C1 segment of cervical spinal cord (tissue), 14 donors: Measurements from ENCODE around the gene EXD3.
"Not testable (repeated sequence)": the region's sequence is repeated elsewhere in the genome, so short reads cannot be mapped to it uniquely, and the experiment has no call there.

ENCODE experiments used
- DNase-seq, 14 donors: peaks; one replicate each; lab custom pipeline; 2025; lab: John Stamatoyannopoulos, UW

EXD3 gene

DNA sequence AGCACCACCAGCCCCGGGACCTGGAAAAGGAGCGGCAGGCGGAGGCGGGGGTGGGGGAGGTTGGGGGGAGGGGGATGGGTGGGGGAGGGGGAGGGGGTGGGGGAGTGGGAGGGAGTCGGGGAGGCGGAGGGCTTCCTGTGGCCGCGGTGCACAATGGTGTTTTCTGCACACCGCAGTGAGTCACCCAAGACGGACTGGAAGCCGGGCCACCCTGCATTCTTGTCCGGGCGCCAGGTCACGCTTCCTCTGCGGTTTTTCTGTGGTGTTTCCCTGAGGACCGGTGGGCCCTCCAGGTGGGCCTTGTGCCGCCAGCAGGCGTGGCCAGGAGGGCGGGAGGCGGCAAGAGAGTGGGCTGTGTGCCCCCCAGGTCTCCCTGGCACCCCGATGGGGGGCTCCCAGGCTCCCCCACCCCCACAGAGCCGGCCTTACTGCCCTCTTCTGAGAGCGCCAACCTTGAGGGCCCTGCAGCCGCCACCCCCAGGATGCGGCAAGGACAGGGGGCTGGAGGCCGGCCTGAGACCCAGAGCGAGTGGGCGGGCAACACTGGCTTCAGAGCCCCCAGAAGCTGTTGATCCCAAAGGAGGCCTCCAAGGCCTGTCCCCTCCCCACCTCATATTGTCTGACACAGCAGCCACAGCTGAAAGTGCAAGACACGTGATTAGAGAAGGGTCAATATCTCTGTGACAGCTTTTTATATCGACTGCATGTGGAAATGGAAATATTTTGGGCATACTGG is 11.1 kb downstream of the EXD3 start:
- peak in 2 of 14 donors; percentile 4 to 29 for DNase-seq

DNA sequence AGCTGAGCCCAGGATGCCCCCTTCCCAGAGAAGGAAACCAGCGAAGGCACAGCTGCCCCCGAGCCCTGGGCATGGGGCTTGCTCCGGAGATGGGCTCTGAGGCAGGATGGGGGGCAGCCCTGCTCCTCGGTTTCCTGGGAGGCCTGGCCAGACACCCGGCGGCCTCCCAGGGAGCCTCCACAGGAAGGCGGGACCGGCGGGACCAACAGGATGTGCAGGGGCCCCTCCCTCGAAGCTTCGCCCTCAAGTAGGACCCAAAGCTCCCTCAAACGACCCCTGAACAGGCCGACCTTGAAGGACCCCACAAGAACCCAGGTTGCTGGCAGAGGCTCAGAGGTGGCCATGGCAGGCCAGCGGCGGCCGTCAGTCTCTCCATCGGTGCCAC is 11.7 kb downstream of the EXD3 start:
- DNase-seq, result no peak

DNA sequence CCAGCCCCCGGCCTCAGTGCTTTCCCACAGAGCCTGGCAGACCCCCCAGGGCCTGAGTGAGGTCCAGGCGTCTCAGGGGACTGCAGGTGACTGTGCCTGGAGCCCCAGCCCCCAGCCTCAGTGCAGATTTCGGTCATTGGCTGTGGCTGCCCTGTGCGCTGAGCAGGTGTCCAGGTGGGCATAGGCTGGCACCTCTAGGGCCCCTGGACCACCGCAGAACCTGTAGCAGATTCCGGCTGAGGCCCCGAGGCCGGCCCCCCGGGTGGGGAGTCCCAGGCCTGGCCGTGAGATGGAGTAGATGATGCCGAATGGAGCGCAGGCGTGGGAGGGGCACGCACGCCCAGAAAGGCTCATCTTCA is 12.1 kb downstream of the EXD3 start:
- no peak for DNase-seq

DNA sequence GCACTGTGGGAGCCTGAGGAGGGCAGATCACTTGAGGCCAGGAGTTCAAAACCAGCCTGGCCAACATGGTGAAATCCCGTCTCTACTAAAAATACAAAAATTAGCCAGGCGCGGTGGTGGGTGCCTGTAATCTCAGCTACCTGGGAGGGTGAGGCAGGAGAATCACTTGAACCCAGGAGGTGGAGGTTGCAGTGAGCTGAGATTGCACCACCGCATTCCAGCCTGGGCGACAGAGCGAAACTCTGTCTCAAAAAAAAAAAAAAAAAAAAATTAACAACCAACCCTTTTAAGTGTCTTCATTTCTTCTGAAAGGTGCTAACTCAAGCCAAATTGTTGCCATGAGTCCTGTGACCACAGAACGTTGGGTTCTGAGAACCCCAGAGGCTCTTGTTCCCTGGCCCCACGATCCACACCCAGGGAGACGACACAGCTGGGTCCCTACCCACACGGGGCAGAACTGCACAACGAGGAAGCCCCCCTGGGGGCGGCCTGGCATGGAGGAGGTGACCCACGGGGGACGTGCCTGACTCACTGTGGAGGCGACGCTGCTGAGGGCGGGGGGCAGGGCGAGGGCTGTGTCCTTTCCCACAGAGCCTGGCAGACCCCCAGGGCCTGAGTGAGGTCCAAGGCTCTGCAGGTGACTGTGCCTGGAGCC is 12.6 kb downstream of the EXD3 start:
- DNase-seq, result not testable (repeated sequence)

DNA sequence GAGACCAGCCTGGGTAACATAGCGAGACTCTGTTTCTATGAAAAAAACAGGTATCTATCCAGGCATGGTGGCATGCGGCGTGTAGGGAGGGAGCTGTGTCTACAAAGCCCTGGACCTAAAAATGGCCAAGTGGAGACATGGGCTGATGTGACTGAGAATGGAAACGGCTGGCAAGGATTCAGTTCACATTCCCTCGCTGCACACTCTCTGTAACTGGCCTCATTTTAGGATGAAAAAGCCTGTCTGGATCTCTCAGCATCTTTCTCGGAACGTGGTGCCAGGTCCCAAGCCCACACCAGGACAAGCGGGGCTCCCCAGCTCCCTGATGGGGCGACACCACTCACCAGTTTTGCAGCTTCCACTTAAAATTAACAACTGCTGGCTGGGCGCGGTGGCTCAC is 13.4 kb downstream of the EXD3 start:
- no peak for DNase-seq

DNA sequence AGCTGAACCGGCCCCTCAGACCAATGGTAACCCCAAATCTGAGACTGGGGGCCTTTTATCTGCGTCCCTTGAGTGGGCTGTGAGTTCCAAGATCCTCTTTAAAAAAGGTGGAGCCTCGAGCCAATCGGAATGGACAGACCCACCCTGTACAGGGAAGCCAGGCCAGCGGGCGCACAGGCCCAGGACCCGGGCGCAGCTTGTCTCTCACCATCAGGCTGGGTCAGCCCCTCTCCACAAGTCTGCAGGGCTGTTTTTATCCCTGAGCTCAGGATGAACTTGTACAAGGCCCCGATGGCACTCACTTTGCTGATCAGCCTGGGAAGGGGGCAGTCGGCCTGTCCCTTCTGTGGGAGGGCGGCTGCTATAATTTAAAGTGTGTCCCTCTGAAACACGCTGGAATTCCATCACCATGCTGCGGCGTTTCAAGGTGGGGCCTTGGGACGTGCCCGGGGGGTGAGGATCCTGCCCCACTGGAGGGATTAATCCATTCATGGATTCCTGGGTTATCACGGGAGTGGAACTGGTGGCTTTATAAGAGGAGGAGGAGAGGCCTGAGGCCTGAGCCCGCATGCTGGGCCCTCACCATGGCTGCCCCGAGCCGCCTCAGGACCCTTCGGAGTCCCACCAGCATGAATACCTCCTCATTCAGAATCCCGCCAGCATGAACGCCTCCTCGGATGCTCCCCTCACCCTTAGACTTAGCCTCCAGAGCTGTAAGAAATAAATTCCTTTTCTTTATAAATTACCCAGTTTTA is 14.1 kb downstream of the EXD3 start:
- no peak for DNase-seq

DNA sequence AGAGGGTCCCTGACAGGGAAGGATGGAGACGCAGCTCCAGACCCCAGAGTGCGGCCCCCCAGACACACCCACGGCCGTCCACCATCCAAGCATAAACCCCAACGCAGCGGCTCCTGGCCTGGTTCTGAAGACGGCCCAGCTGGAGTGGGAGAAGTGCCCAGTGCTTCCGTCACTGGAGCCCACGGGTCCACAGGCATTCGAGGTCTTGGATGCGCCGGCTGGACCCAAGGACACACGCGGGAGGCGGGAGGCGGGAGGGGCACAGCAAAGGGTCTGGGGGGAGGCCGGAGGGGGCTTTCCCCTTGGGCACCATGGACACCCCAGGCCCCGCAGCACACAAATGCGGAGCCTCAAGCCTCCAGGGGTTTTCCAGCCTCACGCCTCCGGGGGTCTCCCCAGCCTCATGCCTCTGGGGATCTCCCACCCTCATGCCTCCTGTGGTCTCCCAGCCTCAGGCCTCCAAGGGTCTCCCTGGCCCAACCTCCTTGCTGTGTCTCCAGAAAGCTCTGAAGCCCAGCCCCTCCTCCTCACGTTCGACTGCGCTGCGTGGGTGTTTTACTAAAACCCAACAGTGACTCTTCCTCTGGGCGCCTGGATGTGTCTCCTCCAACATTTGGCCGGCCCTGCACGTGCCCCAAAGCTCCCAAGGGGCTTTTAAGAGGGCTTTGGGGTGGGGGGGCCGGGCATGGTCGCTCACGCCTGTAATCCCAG is 15.2 kb downstream of the EXD3 start:
- DNase-seq, result peak in 2 of 14 donors; percentile 13 to 18

DNA sequence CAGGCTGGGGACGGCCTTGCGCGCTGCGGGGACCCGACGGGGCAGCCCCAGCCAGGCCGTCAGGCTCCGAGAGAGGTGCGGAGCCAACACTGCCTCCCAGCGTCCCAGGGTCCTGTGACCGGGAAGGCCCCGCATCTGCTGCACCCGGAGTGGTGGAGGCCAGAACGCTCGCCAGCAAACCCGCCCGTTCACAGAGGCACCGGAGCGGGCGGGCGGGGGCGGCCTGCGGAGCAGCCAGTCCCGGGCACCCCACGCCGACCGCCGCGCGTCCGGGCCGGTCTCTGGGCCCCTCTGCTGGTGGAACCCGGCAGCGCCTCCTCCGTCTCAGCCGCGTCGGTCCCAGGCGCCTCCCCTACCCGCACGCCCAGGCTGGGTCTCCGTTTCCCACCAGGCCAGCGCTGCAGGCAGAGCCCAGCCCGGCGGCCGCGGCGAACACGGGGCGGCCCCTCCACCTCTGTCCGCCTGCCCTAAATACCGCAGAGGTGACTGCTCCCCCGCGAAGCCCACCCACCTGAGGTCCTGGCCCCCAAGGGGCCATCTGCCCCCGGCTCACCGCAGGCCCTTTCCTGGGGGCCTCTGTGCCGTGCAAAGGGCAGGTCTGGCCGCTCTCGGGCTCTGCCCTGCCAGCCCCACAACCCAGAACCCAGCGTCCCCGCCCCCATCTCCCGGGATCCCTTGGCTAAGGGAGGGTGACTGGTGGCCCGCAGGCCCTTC is 15.9 kb downstream of the EXD3 start:
- peak in 8 of 14 donors; percentile 13 to 68 (median 25) for DNase-seq

DNA sequence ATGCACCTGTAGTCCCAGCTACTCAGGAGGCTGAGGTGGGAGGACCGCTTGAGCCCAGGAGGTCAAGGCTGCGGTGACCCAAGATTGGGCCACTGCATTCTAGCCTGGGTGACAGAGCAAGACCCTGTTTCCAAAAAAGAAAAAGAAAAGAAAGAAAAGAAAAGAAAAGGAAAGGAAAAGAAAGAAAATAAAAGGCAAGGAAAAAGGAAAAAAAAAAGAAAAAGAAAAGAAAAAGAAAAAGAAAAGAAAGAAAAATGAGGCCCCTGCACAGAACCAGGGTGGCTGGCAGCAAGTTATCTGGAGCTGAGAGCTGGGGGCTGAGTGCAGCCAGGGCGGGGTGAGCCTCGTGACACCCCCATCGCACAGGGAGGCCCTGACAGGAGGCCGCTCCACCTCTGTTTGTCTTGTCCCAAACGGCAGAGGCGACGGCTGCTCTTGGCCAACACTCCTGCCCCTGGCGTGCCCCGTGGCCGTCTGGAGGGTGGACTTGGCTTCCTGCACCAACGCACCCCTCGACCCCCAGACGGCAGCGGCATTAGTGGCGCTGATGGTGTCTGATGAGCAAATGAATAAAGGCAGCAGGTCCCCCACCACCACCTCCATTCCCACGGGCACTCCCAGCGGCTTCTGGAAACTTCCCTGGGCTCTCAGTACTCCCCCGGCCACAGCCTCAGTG is 16.7 kb downstream of the EXD3 start:
- DNase-seq, result no peak

DNA sequence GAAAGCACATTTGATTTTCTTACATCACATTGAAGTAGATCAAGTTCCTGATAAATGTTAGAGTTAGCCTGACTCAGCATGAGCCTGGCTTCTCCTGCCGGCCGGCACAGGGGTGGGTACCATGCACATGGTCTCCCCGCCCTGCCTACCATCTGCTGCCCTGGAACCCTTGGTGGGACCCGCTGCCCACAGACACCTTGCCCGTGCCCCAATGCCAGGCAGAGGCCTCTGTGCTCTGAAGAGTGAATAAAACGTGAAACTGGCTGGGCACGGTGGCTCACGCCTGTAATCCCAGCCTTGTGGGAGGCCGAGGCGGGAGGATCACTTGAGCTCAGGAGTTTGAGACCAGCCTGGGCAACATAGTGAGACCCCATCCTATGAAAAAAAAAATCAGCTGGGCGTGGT is 17.3 kb downstream of the EXD3 start:
- no peak for DNase-seq

DNA sequence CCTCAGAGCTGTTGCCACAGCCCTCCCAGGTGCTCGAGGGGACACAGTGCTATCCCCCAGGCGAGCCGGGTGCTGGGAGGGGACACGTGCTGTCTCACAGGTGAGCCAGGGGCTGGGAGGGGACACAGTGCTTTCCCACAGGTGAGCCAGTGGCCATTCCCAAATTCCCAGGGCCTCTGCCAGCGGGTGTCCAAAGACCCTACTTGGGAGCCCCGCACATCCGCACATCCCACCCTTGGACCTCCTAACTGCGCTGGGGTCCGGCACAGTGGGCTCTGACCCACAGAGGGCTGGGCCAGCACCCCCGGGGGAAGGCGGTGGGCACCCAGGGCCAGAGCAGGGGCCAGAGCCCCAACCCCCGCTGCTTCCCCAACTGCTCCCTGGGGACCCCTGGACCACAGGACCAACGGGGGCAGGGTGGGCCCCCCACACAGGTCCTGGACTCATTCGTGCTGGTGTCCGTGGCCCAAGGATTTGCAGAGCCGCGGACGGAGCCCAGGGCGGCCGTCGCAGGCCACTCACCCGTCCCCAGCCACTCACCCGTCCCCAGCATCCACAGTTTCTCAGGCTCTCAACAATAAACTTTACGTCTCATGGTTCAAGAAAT is 17.9 kb downstream of the EXD3 start:
- no peak for DNase-seq

DNA sequence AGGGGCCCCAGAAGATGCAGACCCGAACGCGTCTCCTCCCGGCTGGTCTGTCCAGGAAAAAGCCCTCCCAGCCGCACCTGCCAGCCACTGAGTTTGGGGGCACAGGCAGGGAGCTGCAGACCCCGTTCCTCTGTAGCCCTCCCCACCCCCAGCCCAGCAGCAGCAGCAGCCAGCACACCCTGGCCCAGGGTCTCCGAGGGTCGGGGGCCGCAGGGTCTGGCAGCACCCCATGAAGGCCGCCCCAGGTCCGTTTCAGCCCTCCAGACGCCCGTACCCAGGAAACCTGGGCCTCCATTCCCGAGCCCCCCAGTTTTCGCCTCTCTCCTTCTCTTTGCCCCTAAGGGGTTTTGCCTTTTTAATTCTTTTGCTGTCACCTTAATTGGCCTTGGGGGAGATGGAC is 19.7 kb downstream of the EXD3 start:
- DNase-seq, result no peak

DNA sequence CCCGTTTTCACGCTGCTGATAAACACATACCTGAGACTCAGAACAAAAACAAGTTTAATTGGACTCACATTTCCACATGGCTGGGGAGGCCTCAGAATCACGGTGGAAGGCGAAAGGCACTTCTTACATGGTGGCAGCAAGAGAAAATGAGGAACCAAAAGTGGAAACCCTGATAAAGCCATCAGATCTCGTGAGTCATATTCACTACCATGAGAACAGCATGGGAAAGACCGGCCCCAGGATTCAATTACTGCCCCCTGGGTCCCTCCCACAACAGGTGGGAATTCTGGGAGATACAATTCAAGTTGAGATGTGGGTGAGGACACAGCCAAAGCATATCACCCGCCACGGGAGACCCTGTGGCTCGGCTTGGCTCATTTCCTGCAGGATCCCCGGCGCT is 20.2 kb downstream of the EXD3 start:
- DNase-seq, result no peak

DNA sequence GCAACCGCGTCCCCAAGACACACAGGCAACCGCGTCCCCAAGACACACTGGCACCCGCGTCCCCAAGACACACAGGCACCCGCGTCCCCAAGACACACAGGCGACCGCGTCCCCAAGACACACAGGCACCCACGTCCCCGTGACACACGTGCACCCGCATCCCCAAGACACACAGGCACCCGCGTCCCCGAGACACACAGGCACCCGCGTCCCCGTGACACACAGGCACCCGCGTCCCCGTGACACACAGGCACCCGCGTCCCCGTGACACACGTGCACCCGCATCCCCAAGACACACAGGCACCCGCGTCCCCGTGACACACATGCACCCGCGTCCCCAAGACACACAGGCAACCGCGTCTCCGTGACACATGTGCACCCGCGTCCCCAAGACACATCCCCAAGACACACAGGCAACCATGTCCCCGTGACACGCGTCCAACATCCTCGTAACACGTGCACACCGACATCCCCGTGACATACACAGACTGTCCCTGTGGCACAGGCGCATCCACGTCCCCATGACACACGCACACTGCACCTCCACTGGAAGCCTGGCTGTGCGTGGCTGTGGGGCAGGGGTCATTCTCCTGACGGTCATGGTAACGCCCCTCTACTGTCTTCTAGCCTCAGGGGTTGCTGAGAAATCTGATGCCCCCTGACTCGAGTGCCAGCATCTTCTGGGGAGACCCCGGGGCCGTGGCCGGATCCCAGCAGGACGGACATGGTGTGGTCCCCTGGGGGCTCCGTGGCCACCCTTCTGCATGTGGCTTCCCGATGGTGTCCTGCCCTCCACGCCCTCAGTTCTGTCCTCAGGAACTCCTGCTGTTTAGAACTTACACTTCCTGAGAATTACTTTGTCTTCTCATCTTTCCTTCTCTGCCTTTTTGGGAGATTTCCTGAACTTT is 24.1 kb downstream of the EXD3 start:
- no peak for DNase-seq

DNA sequence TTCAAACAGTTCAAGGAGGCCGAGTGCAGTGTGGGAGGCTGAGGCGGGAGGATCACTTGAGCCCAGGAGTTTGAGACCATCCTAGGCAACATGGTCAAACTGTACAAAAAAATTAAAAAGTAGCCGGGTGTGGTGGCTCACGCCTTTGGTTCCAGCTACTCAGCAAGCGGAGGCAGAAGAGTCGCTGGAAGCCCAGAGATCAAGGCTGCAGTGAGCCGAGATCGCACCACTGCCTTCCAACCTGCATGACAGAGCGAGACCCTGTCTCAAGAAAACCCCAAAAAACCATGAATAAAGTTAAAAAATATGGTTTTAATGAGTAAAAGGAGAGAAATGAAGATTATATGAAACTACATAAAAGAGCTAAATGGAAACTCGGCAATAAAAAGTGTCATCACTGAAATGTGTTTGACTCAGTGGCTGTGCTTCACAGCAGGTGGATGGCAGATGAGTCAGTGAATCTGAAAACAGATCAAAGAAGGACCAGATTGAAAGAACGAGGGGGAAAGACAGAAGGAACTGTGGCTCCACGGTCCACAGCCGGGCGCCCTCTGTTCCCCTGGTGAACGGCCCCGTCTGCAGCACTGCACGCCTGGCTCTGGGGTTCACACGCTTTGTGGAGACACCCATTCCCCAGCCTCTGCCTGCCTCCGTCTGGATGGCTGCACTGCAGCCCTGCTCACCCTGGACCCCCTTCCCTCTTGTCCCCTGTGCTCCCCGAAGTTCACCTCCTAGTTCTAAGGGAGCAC is 25.1 kb downstream of the EXD3 start:
- no peak for DNase-seq

DNA sequence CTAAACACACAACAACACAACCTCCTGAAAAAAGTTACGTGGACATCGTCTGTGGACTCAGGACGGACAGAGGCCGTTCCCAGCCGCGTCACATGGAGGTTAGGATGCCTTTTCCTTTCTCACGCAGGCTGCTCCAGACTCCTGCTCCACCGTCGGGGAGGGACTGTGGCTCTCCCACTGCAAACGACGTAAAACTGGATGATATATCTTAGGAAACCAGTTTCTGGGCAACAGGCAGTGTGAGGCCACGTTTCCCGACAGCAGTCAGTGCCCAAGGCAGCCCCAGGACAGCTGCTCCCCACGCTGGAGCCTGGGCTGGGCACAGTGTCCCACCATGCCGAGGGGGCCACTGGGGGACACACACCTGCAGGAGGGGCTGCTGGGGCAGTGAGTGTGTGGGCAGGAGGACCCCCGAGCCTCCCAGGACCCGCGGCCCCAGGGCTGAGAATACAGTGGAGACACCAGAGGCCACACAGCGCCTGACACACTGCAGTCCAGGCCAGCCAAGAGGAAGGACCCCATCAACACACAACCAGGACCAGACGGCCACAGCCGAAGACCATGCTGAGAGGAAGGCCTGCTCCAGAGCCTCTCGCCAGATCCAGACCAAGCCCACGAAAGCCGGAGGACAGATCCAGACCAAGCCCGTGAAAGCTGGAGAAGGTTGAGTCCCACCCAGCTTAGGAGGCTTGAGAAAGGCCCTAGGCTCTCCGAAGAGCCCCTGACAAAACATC is 26.2 kb downstream of the EXD3 start:
- no peak for DNase-seq

DNA sequence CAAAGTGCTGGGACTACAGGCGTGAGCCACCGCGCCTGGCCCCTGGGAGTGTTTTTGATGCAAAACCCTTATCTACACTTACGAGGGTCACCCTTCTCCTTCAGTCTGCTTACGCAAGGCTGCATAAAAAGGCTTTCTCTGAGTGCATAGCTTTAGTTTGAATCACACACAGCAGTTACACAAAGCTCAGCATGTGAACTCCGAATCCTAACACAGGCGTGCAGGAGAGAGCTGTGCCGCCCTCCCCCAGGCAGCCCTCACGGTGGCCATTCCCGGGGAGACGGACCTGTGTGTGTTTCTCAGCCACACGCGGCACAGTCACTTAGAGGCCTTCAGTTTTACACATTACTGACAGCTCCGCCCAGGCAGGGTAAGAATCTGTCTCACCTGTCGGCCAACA is 26.7 kb downstream of the EXD3 start:
- DNase-seq, result no peak

DNA sequence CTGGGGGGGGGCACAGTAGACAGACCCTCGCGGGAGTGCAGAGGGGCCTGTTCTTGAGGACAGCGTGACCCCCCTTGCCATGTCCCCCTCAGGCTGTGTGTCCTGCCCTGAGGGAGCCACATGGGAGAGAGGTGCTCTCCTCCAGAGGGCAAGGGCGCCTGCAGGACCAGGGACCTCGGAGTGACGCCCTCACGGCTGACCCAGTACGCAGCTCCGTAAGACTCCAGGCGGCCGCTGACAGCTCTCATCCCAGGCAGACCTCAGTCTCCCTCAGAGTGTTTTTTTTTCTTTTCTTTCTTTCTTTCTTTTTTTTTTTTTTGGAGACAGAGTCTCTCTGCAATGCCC is 27.3 kb downstream of the EXD3 start:
- DNase-seq, result no peak
